Gastroesophageal sphincter (tissue), 4 donors: Measurements from ENCODE around the gene USP43. TPM values are rescaled to one million over a fixed set of nuclear protein-coding genes. Genes with fewer than 3 reads are reported as not detected.

Source experiments
- ATAC-seq: fragments of 150-250 bp; one replicate; pipeline ENCODE4 v1.9.1; 2016; ENCODE audit warnings: mild to moderate bottlenecking, moderate library complexity
- H3K27ac ChIP-seq, 4 donors: fragments of 200-600 bp; sonication (generic) in 3 of 4; 1 replicate in 3 of 4; 2 replicates in 1 of 4; pipeline ENCODE4 v1.5.1; 2016 to 2019
- H3K27me3 ChIP-seq: fragments of 200-600 bp; sonication (generic); one replicate; pipeline ENCODE4 v1.5.1; 2019
- H3K36me3 ChIP-seq, 2 donors: fragments of 200-600 bp; sonication (generic); one replicate each; pipeline ENCODE4 v1.5.1; 2019; ENCODE audit warnings: control low read depth in 1 of 2
- H3K4me1 ChIP-seq, 3 donors: fragments of 200-600 bp; sonication (generic); 1 replicate in 2 of 3; 2 replicates in 1 of 3; pipeline ENCODE4 v1.5.1; 2016 to 2019; ENCODE audit warnings: control low read depth in 2 of 3
- H3K4me3 ChIP-seq, 2 donors: fragments of 200-600 bp; sonication (generic); one replicate each; pipeline ENCODE4 v1.5.1; 2019; ENCODE audit warnings: mild to moderate bottlenecking in 1 of 2, moderate library complexity in 1 of 2
- H3K9me3 ChIP-seq, 3 donors: fragments of 200-600 bp; sonication (generic); one replicate each; pipeline ENCODE4 v1.5.1; 2017 to 2019; ENCODE audit warnings: control low read depth in 2 of 3
- CTCF ChIP-seq, 4 experiments: fragments of 200-600 bp in 2 of 4; fragments of 450-650 bp in 2 of 4; sonication (generic) in 1 of 4; IDR thresholded peaks; one replicate each; pipeline ENCODE4 v1.5.1; 2017 to 2019; ENCODE audit warnings: antibody characterized with exemption in 4 of 4, mild to moderate bottlenecking in 2 of 4, moderate library complexity in 2 of 4
- EP300 ChIP-seq: sonication (generic); formaldehyde crosslinking; IDR thresholded peaks from one replicate; pipeline ENCODE4 v1.6.1; 2017; ENCODE audit warnings: antibody characterized with exemption, mild to moderate bottlenecking
- POLR2A ChIP-seq, 2 donors: fragments of 450-650 bp; IDR thresholded peaks; one replicate each; pipeline ENCODE4 v1.6.1; 2017; ENCODE audit warnings: antibody characterized with exemption in 2 of 2, mild to moderate bottlenecking in 2 of 2, moderate library complexity in 1 of 2
- POLR2AphosphoS5 ChIP-seq: sonication (generic); formaldehyde crosslinking; IDR thresholded peaks from one replicate; pipeline ENCODE4 v1.6.1; 2017; ENCODE audit warnings: antibody characterized with exemption
- WGBS, 2 donors: methylation state at CpG; one replicate each; pipeline ENCODE4 v1.1.5; 2018; ENCODE audit warnings: low coverage in 1 of 2; 5-methylcytosine and 5-hydroxymethylcytosine counted together
- total RNA-seq, 4 donors: library from RNA; depleted of rRNA; stranded (reverse); fragments of >200 nt; gene quantifications; one replicate each; pipeline ENCODE4 v1.1.0, GENCODE V29; 2016

Gene USP43
- total RNA-seq, 4 donors from 2014 or later, result 0.17 to 0.27 TPM; not detected in 2

- H3K36me3 ChIP-seq, result no peaks in the 10 kb centered on the region
- no peaks in the 10 kb centered on the region for H3K9me3 ChIP-seq
- no peak overlapping the region for H3K27ac ChIP-seq
- WGBS, 2 donors, result 57 to 64% methylated on average over 1 to 3 of the region's 12 CpGs
- ATAC-seq, result no peak
- no peak overlapping the region for H3K4me3 ChIP-seq
- TF ChIP-seq EP300, result no peak
- TF ChIP-seq POLR2AphosphoS5, result no peak
- no peak for TF ChIP-seq POLR2A (IDR thresholded peaks at IDR 0.05)
- TF ChIP-seq CTCF (IDR thresholded peaks at IDR 0.05), result no peak
- peaks cover 22% of the 10 kb centered on the region for H3K27me3 ChIP-seq
- no peaks in the 10 kb centered on the region for H3K4me1 ChIP-seq
Observed at GRCh38 chr17:9728564-9728963, 83.2 kb downstream of the USP43 start.

- no peak overlapping the region for H3K4me3 ChIP-seq
- no peaks in the 10 kb centered on the region for H3K9me3 ChIP-seq
- no peaks in the 10 kb centered on the region for H3K36me3 ChIP-seq
- ATAC-seq, result no peak
- H3K4me1 ChIP-seq, result no peaks in the 10 kb centered on the region
- TF ChIP-seq CTCF (IDR thresholded peaks at IDR 0.05) (peak in 3 of 4 experiments; percentile 93 to 99 (median 98)), EP300 (no peak)
- peaks cover 22% of the 10 kb centered on the region for H3K27me3 ChIP-seq
- WGBS, 2 donors, result 0% methylated on average over 2 of the region's 2 CpGs
- no peak overlapping the region for H3K27ac ChIP-seq
Observed at GRCh38 chr17:9729034-9729650, 83.8 kb downstream of the USP43 start.

GRCh38 chr17:9729735-9730420 is 84.6 kb downstream of the USP43 start:
- Histone ChIP-seq H3K4me3 (no peak overlapping the region), H3K9me3 (no peaks in the 10 kb centered on the region), H3K27ac (no peak overlapping the region), H3K36me3 (no peaks in the 10 kb centered on the region), H3K27me3 (peaks cover 22% of the 10 kb centered on the region), H3K4me1 (no peaks in the 10 kb centered on the region)
- TF ChIP-seq POLR2AphosphoS5, result no peak
- TF ChIP-seq EP300, result no peak
- no peak for TF ChIP-seq CTCF (IDR thresholded peaks at IDR 0.05)
- no peak for TF ChIP-seq POLR2A (IDR thresholded peaks at IDR 0.05)
- WGBS, 2 donors, result 64 to 80% methylated on average over 8 to 10 of the region's 11 CpGs
- no peak for ATAC-seq

- H3K4me3 ChIP-seq, result no peak overlapping the region
- no peaks in the 10 kb centered on the region for H3K36me3 ChIP-seq
- H3K9me3 ChIP-seq, result peaks cover 0 to 6% (median 0%) of the 10 kb centered on the region in 3 donors
- H3K27ac ChIP-seq, result no peak overlapping the region
- 8 to 41% methylated on average over 8 to 9 of the region's 9 CpGs for WGBS, 2 donors
- H3K4me1 ChIP-seq, result no peaks in the 10 kb centered on the region
- no peak for TF ChIP-seq POLR2AphosphoS5
- no peak for TF ChIP-seq POLR2A (IDR thresholded peaks at IDR 0.05)
- TF ChIP-seq CTCF (IDR thresholded peaks at IDR 0.05), result no peak
- TF ChIP-seq EP300, result no peak
- H3K27me3 ChIP-seq, result no peaks in the 10 kb centered on the region
- ATAC-seq, result no peak
Observed at GRCh38 chr17:9750524-9750923, 105.2 kb downstream of the USP43 start.

- no peak for ATAC-seq
- Histone ChIP-seq H3K27ac (no peak overlapping the region), H3K36me3 (no peaks in the 10 kb centered on the region), H3K4me3 (no peak overlapping the region), H3K9me3 (peaks cover 0 to 6% (median 0%) of the 10 kb centered on the region in 3 donors), H3K4me1 (no peaks in the 10 kb centered on the region), H3K27me3 (no peaks in the 10 kb centered on the region)
- TF ChIP-seq POLR2A (IDR thresholded peaks at IDR 0.05), result no peak
- no peak for TF ChIP-seq CTCF (IDR thresholded peaks at IDR 0.05)
- no peak for TF ChIP-seq EP300
- TF ChIP-seq POLR2AphosphoS5, result no peak
- 71 to 88% methylated on average over 3 of the region's 3 CpGs for WGBS, 2 donors
Observed at GRCh38 chr17:9755083-9755482, 109.8 kb downstream of the USP43 start.
